ENCODE results near the gene CYB561. TPM values are rescaled to one million over a fixed set of nuclear protein-coding genes. Genes with fewer than 3 reads are reported as not detected.

Gene CYB561
- total RNA-seq, 1 donor from 2014 or later: 26.7 TPM

GRCh38 chr17:63452046-63452961, 6.2 kb upstream of the CYB561 start:
- no peak for DNase-seq (ENCODE audit: low spot score)

GRCh38 chr17:63451150-63451549, 5.0 kb upstream of the CYB561 start:
- DNase-seq (ENCODE audit: low spot score): no peak

- no peak for DNase-seq (ENCODE audit: low spot score)
Observed at GRCh38 chr17:63450551-63450950, 4.4 kb upstream of the CYB561 start.

GRCh38 chr17:63448655-63449054, 2.5 kb upstream of the CYB561 start:
- no peak for DNase-seq (ENCODE audit: low spot score)

GRCh38 chr17:63447471-63448009, 1.4 kb upstream of the CYB561 start:
- DNase-seq (ENCODE audit: low spot score): no peak

GRCh38 chr17:63446753-63447470, 806 bp upstream of the CYB561 start:
- DNase-seq (ENCODE audit: low spot score): peak; percentile 94

GRCh38 chr17:63445571-63445953, 544 bp downstream of the CYB561 start:
- no peak for DNase-seq (ENCODE audit: low spot score)

- no peak for DNase-seq (ENCODE audit: low spot score)
Observed at GRCh38 chr17:63445065-63445464, 1.0 kb downstream of the CYB561 start.

GRCh38 chr17:63444457-63444856, 1.6 kb downstream of the CYB561 start:
- DNase-seq (ENCODE audit: low spot score): no peak

GRCh38 chr17:63443053-63443452, 3.1 kb downstream of the CYB561 start:
- no peak for DNase-seq (ENCODE audit: low spot score)

GRCh38 chr17:63442549-63443035, 3.5 kb downstream of the CYB561 start:
- DNase-seq (ENCODE audit: low spot score): no peak

- DNase-seq (ENCODE audit: low spot score): no peak
Observed at GRCh38 chr17:63442074-63442473, 4.0 kb downstream of the CYB561 start.

- no peak for DNase-seq (ENCODE audit: low spot score)
Observed at GRCh38 chr17:63441654-63442053, 4.5 kb downstream of the CYB561 start.

GRCh38 chr17:63440770-63441335, 5.3 kb downstream of the CYB561 start:
- DNase-seq (ENCODE audit: low spot score): no peak

- DNase-seq (ENCODE audit: low spot score): no peak
Observed at GRCh38 chr17:63440127-63440769, 5.9 kb downstream of the CYB561 start.

- no peak for DNase-seq (ENCODE audit: low spot score)
Observed at GRCh38 chr17:63439687-63440086, 6.4 kb downstream of the CYB561 start.

GRCh38 chr17:63438092-63439051, 7.7 kb downstream of the CYB561 start:
- DNase-seq (ENCODE audit: low spot score): no peak

- DNase-seq (ENCODE audit: low spot score): no peak
Observed at GRCh38 chr17:63437287-63438091, 8.6 kb downstream of the CYB561 start.

GRCh38 chr17:63436523-63437110, 9.5 kb downstream of the CYB561 start:
- no peak for DNase-seq (ENCODE audit: low spot score)

All from mesenteric fat pad (tissue), 1 donor.